Kidney (tissue), 14 donors: ENCODE results near the gene TRRAP. TPM values are rescaled to one million over a fixed set of nuclear protein-coding genes. Genes with fewer than 3 reads are reported as not detected.
A peak's percentile ranks its signal among the peaks of the same experiment; 100 is the strongest.

ENCODE experiments used
- DNase-seq, 5 donors: peaks; one replicate each; pipeline ENCODE4 v3.0.0-alpha.2; 2013 to 2020
- FAIRE-seq: peaks from 2 replicates; lab custom pipeline; 2012; peaks lifted over from hg19 to GRCh38; lab: Jason Lieb, UNC
- H3K27ac ChIP-seq, 2 donors: one replicate each; pipeline ENCODE4 v1.7.0; 2013; ENCODE audit warnings: low read depth in 2 of 2, low read length in 2 of 2, inconsistent platforms in 1 of 2
- H3K27me3 ChIP-seq: one replicate; pipeline ENCODE4 v1.7.1; 2013; ENCODE audit warnings: low read length, inconsistent platforms; ENCODE audit not compliant: control insufficient read depth, insufficient read depth
- H3K36me3 ChIP-seq, 3 donors: one replicate each; pipeline versions ENCODE4 v1.7.0 to v1.7.1; 2013; ENCODE audit warnings: low read length in 3 of 3, control low read depth in 1 of 3, inconsistent platforms in 1 of 3; ENCODE audit not compliant: insufficient read depth in 3 of 3, control insufficient read depth in 2 of 3
- H3K4me1 ChIP-seq, 3 donors: one replicate each; pipeline versions ENCODE4 v1.7.0 to v1.7.1; 2013; ENCODE audit warnings: low read length in 3 of 3, inconsistent platforms in 1 of 3, low read depth in 1 of 3; ENCODE audit not compliant: control insufficient read depth in 2 of 3, insufficient read depth in 2 of 3
- H3K4me3 ChIP-seq, 3 donors: one replicate each; pipeline versions ENCODE4 v1.7.0 to v1.8.1; 2013; ENCODE audit warnings: low read length in 3 of 3, control low read depth in 1 of 3, inconsistent platforms in 1 of 3
- H3K9ac ChIP-seq, 3 donors: one replicate each; pipeline versions ENCODE4 v1.7.0 to v1.7.1; 2013; ENCODE audit warnings: low read length in 3 of 3, control low read depth in 1 of 3, inconsistent platforms in 1 of 3
- H3K9me3 ChIP-seq, 3 donors: one replicate each; pipeline versions ENCODE4 v1.7.0 to v1.7.1; 2013; ENCODE audit warnings: low read length in 3 of 3, control low read depth in 1 of 3, inconsistent platforms in 1 of 3; ENCODE audit not compliant: control insufficient read depth in 2 of 3, insufficient read depth in 1 of 3
- intact Hi-C: fragments of 100-400 bp; cut with DNase I; formaldehyde crosslinking; loops from one replicate; pipeline ENCODE4 v1.11.1; 2022
- polyA plus RNA-seq: library from polyadenylated mRNA; stranded (reverse); fragments of 350-450 nt; fragmentation: Illumina TruSeq; extraction: RNeasy Lipid Tissue Mini Kit (QIAGEN cat#74804); gene quantifications from one replicate; pipeline ENCODE4 v1.2.3, GENCODE V29; 2014; ENCODE audit warnings: low read depth, low replicate concordance; ENCODE audit not compliant: insufficient read depth
- total RNA-seq: library from RNA; stranded (reverse); fragmentation: NEBNext Ultra II Directional; extraction: Animal tissue kit (Norgen Biotek cat#: 25700); gene quantifications from one replicate; pipeline ENCODE4 v1.2.1, GENCODE V29; 2021
- TF ChIP-seq, protein P1 (sequence below): IDR thresholded peaks from 3 replicates; pipeline ENCODE4 v1.5.1; 2012; ENCODE audit warnings: mild to moderate bottlenecking, moderate library complexity, borderline replicate concordance; ENCODE audit not compliant: insufficient read depth; ENCODE audit errors: extremely low read depth
- donor health status: control.
- donor health status: control.
- donor health status: control.
- donor health status: control.
- donor health status: control.
- donor health status: DM: yes; HTN: yes; CAD: no.
- donor health status: Normal renal cell carcinoma (clear cell type).

Gene TRRAP
- total and polyA plus RNA-seq, 2 donors from 2014 or later = 7.0 to 47.7 TPM

DNA sequence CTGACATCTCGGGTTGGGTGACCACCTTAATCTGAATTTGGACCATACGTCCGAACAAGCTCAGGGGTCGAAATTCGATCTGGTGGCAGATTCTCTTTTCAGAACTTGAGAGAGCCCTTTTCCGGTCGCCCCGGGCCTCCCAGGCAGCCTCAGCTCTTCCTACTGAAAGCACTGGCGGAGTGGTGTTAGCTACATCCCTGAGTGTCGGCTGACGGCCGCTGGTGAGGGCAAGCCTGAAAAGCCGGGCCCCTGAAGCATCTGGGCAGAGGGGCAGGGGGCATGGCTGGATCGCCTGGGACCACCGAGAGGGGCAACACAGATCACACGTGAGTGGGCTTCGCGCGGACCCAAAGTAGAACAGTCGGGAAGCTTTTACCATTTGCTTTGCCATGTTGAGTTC lies 149.5 kb downstream of the TRRAP start:
- TF ChIP-seq, protein P1, sequence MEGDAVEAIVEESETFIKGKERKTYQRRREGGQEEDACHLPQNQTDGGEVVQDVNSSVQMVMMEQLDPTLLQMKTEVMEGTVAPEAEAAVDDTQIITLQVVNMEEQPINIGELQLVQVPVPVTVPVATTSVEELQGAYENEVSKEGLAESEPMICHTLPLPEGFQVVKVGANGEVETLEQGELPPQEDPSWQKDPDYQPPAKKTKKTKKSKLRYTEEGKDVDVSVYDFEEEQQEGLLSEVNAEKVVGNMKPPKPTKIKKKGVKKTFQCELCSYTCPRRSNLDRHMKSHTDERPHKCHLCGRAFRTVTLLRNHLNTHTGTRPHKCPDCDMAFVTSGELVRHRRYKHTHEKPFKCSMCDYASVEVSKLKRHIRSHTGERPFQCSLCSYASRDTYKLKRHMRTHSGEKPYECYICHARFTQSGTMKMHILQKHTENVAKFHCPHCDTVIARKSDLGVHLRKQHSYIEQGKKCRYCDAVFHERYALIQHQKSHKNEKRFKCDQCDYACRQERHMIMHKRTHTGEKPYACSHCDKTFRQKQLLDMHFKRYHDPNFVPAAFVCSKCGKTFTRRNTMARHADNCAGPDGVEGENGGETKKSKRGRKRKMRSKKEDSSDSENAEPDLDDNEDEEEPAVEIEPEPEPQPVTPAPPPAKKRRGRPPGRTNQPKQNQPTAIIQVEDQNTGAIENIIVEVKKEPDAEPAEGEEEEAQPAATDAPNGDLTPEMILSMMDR = no peak
- Histone ChIP-seq H3K9ac (no peak overlapping the region), H3K4me1 (peaks cover 0 to 5% (median 0%) of the 10 kb centered on the region in 3 donors), H3K36me3 (peaks cover 0 to 43% (median 23%) of the 10 kb centered on the region in 3 donors), H3K27me3 (no peaks in the 10 kb centered on the region), H3K27ac (no peak overlapping the region), H3K9me3 (no peaks in the 10 kb centered on the region), H3K4me3 (no peak overlapping the region)
- intact Hi-C loops = no loop called here
- DNase-seq (no peak), FAIRE-seq (no peak)

DNA sequence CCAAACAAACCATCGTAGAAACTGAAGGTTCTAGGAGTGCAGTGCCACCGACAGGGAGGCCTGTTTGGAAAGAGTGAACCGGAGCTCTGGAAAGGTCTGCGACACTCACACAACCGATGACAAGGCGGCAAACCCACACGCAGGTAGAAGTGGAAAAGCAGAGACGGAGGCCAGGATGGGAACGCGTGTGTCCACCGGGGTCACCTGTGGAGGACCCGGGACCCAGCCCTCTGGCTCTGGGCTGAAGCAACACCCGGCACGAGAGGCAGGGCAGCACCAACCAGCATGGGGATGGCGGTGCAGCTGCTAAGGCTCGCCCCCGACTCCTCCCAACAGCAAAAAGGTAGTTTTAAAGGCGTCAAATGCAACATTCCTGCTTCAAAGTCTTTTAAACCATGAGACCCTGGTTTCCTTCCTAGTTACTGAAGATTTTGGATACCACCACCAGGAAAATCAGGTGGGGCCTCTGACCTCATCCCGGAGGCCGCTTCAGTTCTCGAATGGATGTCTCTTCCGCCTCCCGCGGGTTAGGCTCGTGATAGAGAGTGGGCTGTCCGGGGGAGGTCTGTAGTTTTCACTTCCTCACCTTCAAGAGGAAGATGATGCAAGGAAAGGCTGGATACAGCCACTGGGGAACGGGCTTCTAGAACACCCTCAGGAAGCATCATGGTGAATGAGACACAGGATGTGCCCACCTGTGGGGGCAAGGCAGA lies 150.1 kb downstream of the TRRAP start:
- DNase-seq = no peak
- intact Hi-C loops = no loop called here
- TF ChIP-seq, protein P1 = no peak

DNA sequence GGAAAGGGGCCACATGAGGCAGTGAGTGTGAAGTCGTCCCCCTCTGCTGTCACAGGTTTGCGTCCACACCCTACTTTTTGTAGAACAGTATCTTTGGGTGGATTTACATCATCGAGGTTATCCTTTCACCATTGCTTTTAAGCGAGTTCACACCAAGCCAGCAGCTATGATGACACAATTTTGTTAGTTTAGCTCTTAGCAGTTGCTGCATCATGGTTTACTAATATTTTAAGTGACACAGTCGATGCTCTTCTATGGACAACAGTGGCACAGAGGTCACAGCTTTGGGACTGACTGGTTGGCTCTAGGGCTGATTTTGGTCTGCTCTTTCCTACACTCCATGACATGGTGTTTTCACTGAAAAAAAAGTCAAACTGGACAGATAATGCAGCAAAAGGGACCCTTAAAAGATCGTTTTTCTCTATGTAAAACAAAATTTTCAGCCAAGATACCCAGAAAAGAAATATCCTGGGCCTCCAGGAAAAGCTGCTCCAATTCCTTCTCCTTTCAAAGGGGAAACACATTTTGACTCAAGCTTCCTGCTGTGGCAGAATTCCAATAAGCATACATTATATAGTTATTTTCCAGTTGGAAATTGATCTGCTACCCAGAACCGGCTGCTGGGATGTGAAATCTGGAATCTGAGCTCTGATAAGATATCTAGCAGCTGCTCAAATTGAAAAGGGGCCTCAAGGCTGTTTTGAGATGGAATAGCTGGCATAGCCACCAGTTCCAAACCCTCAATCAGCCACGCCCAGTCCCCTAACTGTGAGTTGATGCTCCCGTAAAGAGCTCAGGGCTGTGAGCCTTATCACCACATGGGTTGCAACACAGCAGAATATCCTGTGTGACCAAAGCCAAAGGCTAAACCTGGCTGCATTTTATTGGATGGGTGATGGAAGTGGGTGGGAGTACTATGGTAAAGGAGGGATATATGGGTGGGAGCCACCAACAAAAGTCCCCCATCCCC lies 151.4 kb downstream of the TRRAP start:
- peak overlapping the region in 1 of 2 donors; percentile 71 for H3K27ac ChIP-seq

More for the DNA sequence above, 150.1 kb downstream of the TRRAP start:
- Histone ChIP-seq H3K27ac (no peak overlapping the region), H3K9ac (no peak overlapping the region), H3K36me3 (peaks cover 0 to 44% (median 23%) of the 10 kb centered on the region in 3 donors), H3K4me3 (no peak overlapping the region), H3K4me1 (peaks cover 0 to 5% (median 0%) of the 10 kb centered on the region in 3 donors), H3K9me3 (no peaks in the 10 kb centered on the region), H3K27me3 (no peaks in the 10 kb centered on the region)
- no peak for FAIRE-seq

More for the DNA sequence above, 151.4 kb downstream of the TRRAP start:
- no peak for DNase-seq
- no peak overlapping the region for H3K4me3 ChIP-seq
- H3K9me3 ChIP-seq = no peaks in the 10 kb centered on the region
- no peak for FAIRE-seq
- peaks cover 0 to 54% (median 30%) of the 10 kb centered on the region in 3 donors for H3K36me3 ChIP-seq
- no peaks in the 10 kb centered on the region for H3K27me3 ChIP-seq
- no peak overlapping the region for H3K9ac ChIP-seq
- peaks cover 0 to 5% (median 0%) of the 10 kb centered on the region in 3 donors for H3K4me1 ChIP-seq
- TF ChIP-seq, protein P1 = no peak
- intact Hi-C loops = no loop called here
